HepG2 (cell line): ENCODE measurements around the gene TBCD. TPM values are rescaled to one million over a fixed set of nuclear protein-coding genes. Genes with fewer than 3 reads are reported as not detected.

ENCODE experiments used
- AKAP8 ChIP-seq: sonication (generic); formaldehyde crosslinking; IDR thresholded peaks from 2 replicates; pipeline ENCODE4 v1.5.1; 2020; ENCODE audit warnings: mild to moderate bottlenecking, missing genetic modification reagents
- HHEX ChIP-seq: IDR thresholded peaks from 2 replicates; pipeline ENCODE4 v1.6.1; 2016; ENCODE audit warnings: control low read depth
- HMG20A ChIP-seq: IDR thresholded peaks from 2 replicates; pipeline ENCODE4 v1.6.1; 2016; ENCODE audit warnings: borderline replicate concordance
- NR2F1 ChIP-seq, 2 experiments: fragments of 450-650 bp in 1 of 2; formaldehyde crosslinking in 1 of 2; IDR thresholded peaks; 2 replicates each; pipeline versions ENCODE4 v1.5.0 to v1.6.1; 2016 to 2020; ENCODE audit warnings: mild to moderate bottlenecking in 1 of 2, missing compliant biosample characterization in 1 of 2, missing genetic modification reagents in 1 of 2, moderate library complexity in 1 of 2
- NR2F2 ChIP-seq: IDR thresholded peaks from 2 replicates; pipeline ENCODE4 v1.6.1; 2012; ENCODE audit warnings: low read depth, inconsistent platforms, borderline replicate concordance
- PAWR ChIP-seq: sonication (generic); formaldehyde crosslinking; IDR thresholded peaks from 2 replicates; pipeline ENCODE4 v1.4.0; 2020; ENCODE audit warnings: missing genetic modification reagents, mild to moderate bottlenecking, borderline replicate concordance
- SOX5 ChIP-seq: IDR thresholded peaks from 2 replicates; pipeline ENCODE4 v1.6.1; 2016; ENCODE audit warnings: borderline replicate concordance
- STAG1 ChIP-seq: sonication (generic); formaldehyde crosslinking; IDR thresholded peaks from 2 replicates; pipeline ENCODE4 v1.4.0; 2020; ENCODE audit warnings: missing genetic modification reagents
- ZNF10 ChIP-seq: sonication (generic); formaldehyde crosslinking; IDR thresholded peaks from 2 replicates; pipeline ENCODE4 v1.4.0; 2020; ENCODE audit warnings: mild to moderate bottlenecking, low read depth, missing genetic modification reagents, borderline replicate concordance
- ZNF207 ChIP-seq: fragments of 450-650 bp; IDR thresholded peaks from 2 replicates; pipeline ENCODE4 v1.6.1; 2016; ENCODE audit warnings: antibody characterized with exemption, borderline replicate concordance
- ZNF260 ChIP-seq: sonication (generic); formaldehyde crosslinking; IDR thresholded peaks from 2 replicates; pipeline ENCODE4 v1.4.0; 2020; ENCODE audit warnings: missing genetic modification reagents, low read depth, mild to moderate bottlenecking, borderline replicate concordance
- ZNF296 ChIP-seq: sonication (generic); formaldehyde crosslinking; conservative IDR thresholded peaks from 2 replicates; pipeline ENCODE4 v1.5.0; 2020; ENCODE audit warnings: mild to moderate bottlenecking, missing genetic modification reagents
- ZNF34 ChIP-seq: sonication (generic); formaldehyde crosslinking; IDR thresholded peaks from 2 replicates; pipeline ENCODE4 v1.4.0; 2020; ENCODE audit warnings: mild to moderate bottlenecking, missing genetic modification reagents, borderline replicate concordance
- ZNF383 ChIP-seq: sonication (generic); formaldehyde crosslinking; IDR thresholded peaks from 2 replicates; pipeline ENCODE4 v1.4.0; 2020; ENCODE audit warnings: missing genetic modification reagents, mild to moderate bottlenecking, borderline replicate concordance
- ZNF431 ChIP-seq: sonication (generic); formaldehyde crosslinking; IDR thresholded peaks from 2 replicates; pipeline ENCODE4 v1.9.0; 2022; ENCODE audit warnings: missing genetic modification reagents, low read depth, mild to moderate bottlenecking, borderline replicate concordance
- ZNF496 ChIP-seq: sonication (generic); formaldehyde crosslinking; IDR thresholded peaks from 2 replicates; pipeline ENCODE4 v1.8.1; 2023; ENCODE audit warnings: mild to moderate bottlenecking, moderate library complexity, missing genetic modification reagents; ENCODE audit not compliant: insufficient replicate concordance
- ZNF616 ChIP-seq: sonication (generic); formaldehyde crosslinking; IDR thresholded peaks from 2 replicates; pipeline ENCODE4 v1.5.0; 2020; ENCODE audit warnings: low read depth, mild to moderate bottlenecking, missing genetic modification reagents
- ZNF672 ChIP-seq: sonication (generic); formaldehyde crosslinking; IDR thresholded peaks from 2 replicates; pipeline ENCODE4 v1.8.1; 2022; ENCODE audit warnings: missing genetic modification reagents
- ZNF788 ChIP-seq: sonication (generic); formaldehyde crosslinking; IDR thresholded peaks from 2 replicates; pipeline ENCODE4 v1.5.0; 2020; ENCODE audit warnings: mild to moderate bottlenecking, missing genetic modification reagents, borderline replicate concordance
- ZSCAN9 ChIP-seq: IDR thresholded peaks from 2 replicates; pipeline ENCODE4 v1.6.1; 2016; ENCODE audit warnings: borderline replicate concordance
- polyA plus RNA-seq, 8 experiments: library from polyadenylated mRNA; depleted of rRNA in 3 of 8; stranded (reverse) in 7 of 8; unstranded in 1 of 8; fragments of >200 nt; fragmentation: Illumina TruSeq in 4 of 8; extraction: Trizol in 4 of 8; gene quantifications; 2 replicates each; pipeline versions ENCODE4 v1.2.1 to v1.2.3, GENCODE V29; 2011 to 2016; ENCODE audit warnings: low read depth in 4 of 8, missing spikeins in 1 of 8, mixed read lengths in 1 of 8; ENCODE audit not compliant: insufficient read depth in 1 of 8
- total RNA-seq, 5 experiments: library from RNA; depleted of rRNA; stranded (reverse); fragments of >200 nt; fragmentation: Illumina TruSeq; extraction: Trizol; gene quantifications; 2 replicates each; pipeline ENCODE4 v1.2.3, GENCODE V29; 2016; ENCODE audit warnings: low read depth in 1 of 5
- TF ChIP-seq, protein P1 (sequence below): sonication (generic); formaldehyde crosslinking; IDR thresholded peaks from 2 replicates; pipeline ENCODE4 v1.4.0; 2020; ENCODE audit warnings: missing genetic modification reagents, borderline replicate concordance
- TF ChIP-seq, protein P2 (sequence below): sonication (generic); formaldehyde crosslinking; IDR thresholded peaks from 2 replicates; pipeline ENCODE4 v1.5.0; 2020; ENCODE audit warnings: missing genetic modification reagents, mild to moderate bottlenecking, borderline replicate concordance
- TF ChIP-seq, protein P3 (sequence below): sonication (generic); formaldehyde crosslinking; IDR thresholded peaks from 2 replicates; pipeline ENCODE4 v1.9.0; 2021; ENCODE audit warnings: missing genetic modification reagents, borderline replicate concordance
- TF ChIP-seq, protein P4 (sequence below): sonication (generic); formaldehyde crosslinking; IDR thresholded peaks from 2 replicates; pipeline ENCODE4 v1.5.1; 2020; ENCODE audit warnings: mild to moderate bottlenecking, missing genetic modification reagents, borderline replicate concordance

TBCD gene
- total and polyA plus RNA-seq, 2 of the 13 experiments (the other 11 are each of a cell fraction or from before 2014, with no cell fraction given): 33.9 to 54.8 TPM

DNA sequence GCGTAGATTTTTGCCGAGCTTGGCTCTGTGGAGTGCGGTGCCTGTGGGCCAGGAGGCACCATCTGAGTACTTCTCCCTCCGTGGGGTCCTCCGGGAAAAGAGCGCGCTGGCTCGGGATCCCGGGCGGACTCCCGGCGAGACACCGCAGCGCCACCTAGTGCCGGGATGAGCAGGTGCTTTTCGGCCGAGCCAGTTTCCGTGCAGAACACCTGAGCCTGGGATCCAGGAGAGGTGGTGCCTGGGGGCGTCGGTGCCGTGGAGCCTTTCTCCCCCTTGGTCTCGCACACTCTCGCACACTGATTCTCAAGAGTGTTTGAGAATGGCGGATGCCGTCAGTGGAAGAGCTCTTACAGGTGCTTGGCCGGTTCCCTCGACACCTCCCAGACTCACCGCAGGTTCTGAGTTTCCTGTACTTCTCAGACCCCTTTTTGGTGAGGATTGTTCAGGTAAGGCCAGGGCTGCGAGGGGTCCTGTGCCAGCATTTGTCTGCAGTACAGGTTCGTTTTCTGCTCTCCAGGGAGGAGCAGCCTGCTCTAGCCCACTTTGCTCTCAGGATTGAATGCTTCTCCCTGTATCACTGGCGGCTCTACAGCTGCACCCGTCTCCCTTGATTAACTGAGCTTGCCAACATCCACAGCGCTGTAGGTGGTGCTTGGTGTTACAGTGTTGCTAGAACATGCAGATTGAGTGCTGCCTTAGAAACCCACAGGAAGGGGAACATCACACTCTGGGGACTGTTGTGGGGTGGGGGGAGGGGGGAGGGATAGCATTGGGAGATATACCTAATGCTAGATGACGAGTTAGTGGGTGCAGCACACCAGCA is 23.3 kb downstream of the TBCD start (continued):
- TF ChIP-seq, protein P1, sequence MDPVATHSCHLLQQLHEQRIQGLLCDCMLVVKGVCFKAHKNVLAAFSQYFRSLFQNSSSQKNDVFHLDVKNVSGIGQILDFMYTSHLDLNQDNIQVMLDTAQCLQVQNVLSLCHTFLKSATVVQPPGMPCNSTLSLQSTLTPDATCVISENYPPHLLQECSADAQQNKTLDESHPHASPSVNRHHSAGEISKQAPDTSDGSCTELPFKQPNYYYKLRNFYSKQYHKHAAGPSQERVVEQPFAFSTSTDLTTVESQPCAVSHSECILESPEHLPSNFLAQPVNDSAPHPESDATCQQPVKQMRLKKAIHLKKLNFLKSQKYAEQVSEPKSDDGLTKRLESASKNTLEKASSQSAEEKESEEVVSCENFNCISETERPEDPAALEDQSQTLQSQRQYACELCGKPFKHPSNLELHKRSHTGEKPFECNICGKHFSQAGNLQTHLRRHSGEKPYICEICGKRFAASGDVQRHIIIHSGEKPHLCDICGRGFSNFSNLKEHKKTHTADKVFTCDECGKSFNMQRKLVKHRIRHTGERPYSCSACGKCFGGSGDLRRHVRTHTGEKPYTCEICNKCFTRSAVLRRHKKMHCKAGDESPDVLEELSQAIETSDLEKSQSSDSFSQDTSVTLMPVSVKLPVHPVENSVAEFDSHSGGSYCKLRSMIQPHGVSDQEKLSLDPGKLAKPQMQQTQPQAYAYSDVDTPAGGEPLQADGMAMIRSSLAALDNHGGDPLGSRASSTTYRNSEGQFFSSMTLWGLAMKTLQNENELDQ (CRISPR knock-in tag): no peak
- TF ChIP-seq ZNF431 (CRISPR knock-in tag): no peak
- no peak for TF ChIP-seq ZNF260 (CRISPR knock-in tag)
- TF ChIP-seq, protein P2, sequence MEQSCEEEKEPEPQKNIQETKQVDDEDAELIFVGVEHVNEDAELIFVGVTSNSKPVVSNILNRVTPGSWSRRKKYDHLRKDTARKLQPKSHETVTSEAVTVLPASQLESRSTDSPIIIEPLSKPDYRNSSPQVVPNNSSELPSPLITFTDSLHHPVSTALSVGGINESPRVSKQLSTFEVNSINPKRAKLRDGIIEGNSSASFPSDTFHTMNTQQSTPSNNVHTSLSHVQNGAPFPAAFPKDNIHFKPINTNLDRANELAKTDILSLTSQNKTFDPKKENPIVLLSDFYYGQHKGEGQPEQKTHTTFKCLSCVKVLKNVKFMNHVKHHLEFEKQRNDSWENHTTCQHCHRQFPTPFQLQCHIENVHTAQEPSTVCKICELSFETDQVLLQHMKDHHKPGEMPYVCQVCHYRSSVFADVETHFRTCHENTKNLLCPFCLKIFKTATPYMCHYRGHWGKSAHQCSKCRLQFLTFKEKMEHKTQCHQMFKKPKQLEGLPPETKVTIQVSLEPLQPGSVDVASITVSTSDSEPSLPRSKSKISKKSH (CRISPR knock-in tag): no peak
- no peak for TF ChIP-seq AKAP8 (CRISPR knock-in tag)
- peak; percentile 47; the same call in 1 of the 2 replicates for TF ChIP-seq ZNF788 (CRISPR knock-in tag)
- no peak for TF ChIP-seq NR2F2
- no peak for TF ChIP-seq NR2F1 (CRISPR knock-in tag; IDR thresholded peaks at IDR 0.05)
- TF ChIP-seq ZSCAN9 (CRISPR knock-in tag): no peak
- TF ChIP-seq, protein P3, sequence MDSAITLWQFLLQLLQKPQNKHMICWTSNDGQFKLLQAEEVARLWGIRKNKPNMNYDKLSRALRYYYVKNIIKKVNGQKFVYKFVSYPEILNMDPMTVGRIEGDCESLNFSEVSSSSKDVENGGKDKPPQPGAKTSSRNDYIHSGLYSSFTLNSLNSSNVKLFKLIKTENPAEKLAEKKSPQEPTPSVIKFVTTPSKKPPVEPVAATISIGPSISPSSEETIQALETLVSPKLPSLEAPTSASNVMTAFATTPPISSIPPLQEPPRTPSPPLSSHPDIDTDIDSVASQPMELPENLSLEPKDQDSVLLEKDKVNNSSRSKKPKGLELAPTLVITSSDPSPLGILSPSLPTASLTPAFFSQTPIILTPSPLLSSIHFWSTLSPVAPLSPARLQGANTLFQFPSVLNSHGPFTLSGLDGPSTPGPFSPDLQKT (CRISPR knock-in tag): 0 out of 2 replicates have a peak, but pooled peaks have one; percentile 20
- no peak for TF ChIP-seq ZNF496 (CRISPR knock-in tag)
- TF ChIP-seq SOX5 (CRISPR knock-in tag): no peak
- no peak for TF ChIP-seq PAWR (CRISPR knock-in tag)
- no peak for TF ChIP-seq ZNF296 (CRISPR knock-in tag)
- no peak for TF ChIP-seq ZNF672
- TF ChIP-seq ZNF207: no peak
- TF ChIP-seq ZNF383 (CRISPR knock-in tag): no peak
- TF ChIP-seq ZNF616 (CRISPR knock-in tag): no peak
- no peak for TF ChIP-seq ZNF34 (CRISPR knock-in tag)
- no peak for TF ChIP-seq HHEX (CRISPR knock-in tag)
- peak; percentile 92 for TF ChIP-seq STAG1 (CRISPR knock-in tag)
- TF ChIP-seq HMG20A (CRISPR knock-in tag): no peak
- TF ChIP-seq, protein P4, sequence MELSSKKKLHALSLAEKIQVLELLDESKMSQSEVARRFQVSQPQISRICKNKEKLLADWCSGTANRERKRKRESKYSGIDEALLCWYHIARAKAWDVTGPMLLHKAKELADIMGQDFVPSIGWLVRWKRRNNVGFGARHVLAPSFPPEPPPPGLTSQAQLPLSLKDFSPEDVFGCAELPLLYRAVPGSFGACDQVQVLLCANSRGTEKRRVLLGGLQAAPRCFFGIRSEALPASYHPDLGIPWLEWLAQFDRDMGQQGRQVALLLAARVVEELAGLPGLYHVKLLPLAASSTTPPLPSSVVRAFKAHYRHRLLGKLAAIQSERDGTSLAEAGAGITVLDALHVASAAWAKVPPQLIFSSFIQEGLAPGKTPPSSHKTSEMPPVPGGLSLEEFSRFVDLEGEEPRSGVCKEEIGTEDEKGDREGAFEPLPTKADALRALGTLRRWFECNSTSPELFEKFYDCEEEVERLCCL (CRISPR knock-in tag): no peak
- TF ChIP-seq ZNF10 (CRISPR knock-in tag): no peak
